ENCODE measurements around the gene DTX3L. TPM values are rescaled to one million over a fixed set of nuclear protein-coding genes. Genes with fewer than 3 reads are reported as not detected.
A peak's percentile ranks its signal among the peaks of the same experiment; 100 is the strongest.

DTX3L gene
- total RNA-seq (10 to 100 TPM; 11.0 to 34.0 (median 30.7) TPM), polyA plus RNA-seq (10 to 100 TPM in 1 of 2 donors, 1 to 10 TPM in 1; 9.8 to 23.3 TPM)
- long read RNA-seq, donor 1, full-length matches to known transcripts, result 1 of 17 reads
- long read RNA-seq, donor 1, partial matches to known transcripts, result 7 of 17 reads
- long read RNA-seq, donor 1, other reads (novel, unspliced or antisense), result 9 of 17 reads
- long read RNA-seq, donor 2, result 0 reads
- long read RNA-seq, donor 3, full-length matches to known transcripts, result 20 of 43 reads
- long read RNA-seq, donor 3, partial matches to known transcripts, result 1 of 43 reads
- long read RNA-seq, donor 3, other reads (novel, unspliced or antisense), result 22 of 43 reads

GRCh38 chr3:122564155-122564912 is at the start of gene DTX3L, which contains the start of gene PARP9:
TSS of gene DTX3L (plus strand) at chr3:122564338. CDS start at chr3:122564427, 89 bp downstream.
TSS of gene PARP9 (minus strand) at chr3:122564300. CDS start at chr3:122559620, 4,680 bp downstream.
- whole genome bisulfite sequencing, 3 donors, result 0 to 1% (median 0%) methylated on average over 46 to 56 of the region's 56 CpGs
- Histone ChIP-seq H3K27ac (peak within 1 kb of the TSS; percentile 86 to 93), H3K36me3 (no peaks in the 10 kb centered on the region), H3K9me3 (no peaks in the 10 kb centered on the region), H3K27me3 (no peaks in the 10 kb centered on the region), H3K4me3 (peak within 1 kb of the TSS; percentile 76), H3K4me1 (ENCODE audit: insufficient read depth) (peaks cover 5% of the 10 kb centered on the region)
- intact Hi-C loops (cut with DNase I), result loop anchor here in 3 of 4 donors (5.0 to 10.0 kb wide), 3 partner anchors 113 to 120 kb away; partner anchors contain the start of gene PARP14 (in 2 of the 3)
- TF ChIP-seq EP300 (IDR thresholded peaks at IDR 0.05) (no peak), CTCF (IDR thresholded peaks at IDR 0.05) (peak in 1 of 3 donors; percentile 12), POLR2A (IDR thresholded peaks at IDR 0.05) (peak; percentile 73)
- peak; percentile 82 to 86 (median 83) for DNase-seq

- peak overlapping the region; percentile 64 for H3K4me3 ChIP-seq
- no peaks in the 10 kb centered on the region for H3K9me3 ChIP-seq
- TF ChIP-seq EP300 (IDR thresholded peaks at IDR 0.05) (no peak), POLR2A (IDR thresholded peaks at IDR 0.05) (no peak), CTCF (IDR thresholded peaks at IDR 0.05) (no peak)
- H3K36me3 ChIP-seq, result no peaks in the 10 kb centered on the region
- 26 to 36% (median 34%) methylated on average over 19 of the region's 19 CpGs for WGBS, 3 donors
- H3K4me1 ChIP-seq (ENCODE audit: insufficient read depth), result peaks cover 5% of the 10 kb centered on the region
- H3K27ac ChIP-seq, result peak overlapping the region; percentile 85 to 96
- intact Hi-C loops (cut with DNase I), result no loop called here
- peak in 2 of 5 donors; percentile 19 to 39 for DNase-seq
- no peaks in the 10 kb centered on the region for H3K27me3 ChIP-seq
Observed at GRCh38 chr3:122515020-122515468, 49.1 kb upstream of the DTX3L start.

DNA sequence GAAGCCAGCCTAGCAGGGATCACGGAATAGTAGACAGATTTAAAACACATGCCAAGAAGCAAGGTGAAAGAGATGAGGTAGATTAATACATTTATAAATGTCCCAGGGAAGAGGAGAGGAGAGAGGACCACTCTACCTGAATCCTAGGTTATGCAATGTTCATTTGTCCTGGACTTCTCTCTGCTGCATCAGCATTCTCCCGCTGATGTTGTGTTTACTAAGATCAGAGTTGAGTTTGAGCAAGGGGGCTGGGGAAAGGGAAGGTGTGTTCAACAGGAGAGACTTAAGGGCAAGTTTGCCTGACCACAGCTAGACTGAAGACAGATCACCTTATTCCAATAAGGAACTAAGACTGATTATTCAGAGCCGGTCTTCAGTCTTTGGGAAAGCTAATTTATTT is 48.3 kb upstream of the DTX3L start:
- 94 to 99% (median 95%) methylated on average over 3 of the region's 3 CpGs for WGBS, 3 donors
- H3K27me3 ChIP-seq, result no peaks in the 10 kb centered on the region
- no peaks in the 10 kb centered on the region for H3K9me3 ChIP-seq
- H3K36me3 ChIP-seq, result no peaks in the 10 kb centered on the region
- no peak for TF ChIP-seq POLR2A (IDR thresholded peaks at IDR 0.05)
- TF ChIP-seq CTCF (IDR thresholded peaks at IDR 0.05), result no peak
- no peak for TF ChIP-seq EP300 (IDR thresholded peaks at IDR 0.05)
- peaks cover 5% of the 10 kb centered on the region for H3K4me1 ChIP-seq (ENCODE audit: insufficient read depth)
- H3K4me3 ChIP-seq, result no peak overlapping the region
- intact Hi-C loops (cut with DNase I), result no loop called here
- DNase-seq, result no peak
- H3K27ac ChIP-seq, result no peak overlapping the region

GRCh38 chr3:122516846-122517360 is 47.2 kb upstream of the DTX3L start:
- WGBS, 3 donors, result 86 to 92% (median 86%) methylated on average over 6 of the region's 6 CpGs
- Histone ChIP-seq H3K27ac (no peak overlapping the region), H3K4me3 (no peak overlapping the region), H3K27me3 (no peaks in the 10 kb centered on the region), H3K9me3 (no peaks in the 10 kb centered on the region), H3K4me1 (ENCODE audit: insufficient read depth) (peaks cover 3% of the 10 kb centered on the region), H3K36me3 (no peaks in the 10 kb centered on the region)
- intact Hi-C loops (cut with DNase I), result no loop called here
- DNase-seq, result no peak
- no peak for TF ChIP-seq POLR2A (IDR thresholded peaks at IDR 0.05)
- no peak for TF ChIP-seq EP300 (IDR thresholded peaks at IDR 0.05)
- no peak for TF ChIP-seq CTCF (IDR thresholded peaks at IDR 0.05)
